ENCODE data around the gene PDK2. TPM values are rescaled to one million over a fixed set of nuclear protein-coding genes. Genes with fewer than 3 reads are reported as not detected.
"Not testable (repeated sequence)": the region's sequence is repeated elsewhere in the genome, so short reads cannot be mapped to it uniquely, and the experiment has no call there.

Gene PDK2
- total RNA-seq, 1 experiment from 2014 or later = 20.4 TPM

DNA sequence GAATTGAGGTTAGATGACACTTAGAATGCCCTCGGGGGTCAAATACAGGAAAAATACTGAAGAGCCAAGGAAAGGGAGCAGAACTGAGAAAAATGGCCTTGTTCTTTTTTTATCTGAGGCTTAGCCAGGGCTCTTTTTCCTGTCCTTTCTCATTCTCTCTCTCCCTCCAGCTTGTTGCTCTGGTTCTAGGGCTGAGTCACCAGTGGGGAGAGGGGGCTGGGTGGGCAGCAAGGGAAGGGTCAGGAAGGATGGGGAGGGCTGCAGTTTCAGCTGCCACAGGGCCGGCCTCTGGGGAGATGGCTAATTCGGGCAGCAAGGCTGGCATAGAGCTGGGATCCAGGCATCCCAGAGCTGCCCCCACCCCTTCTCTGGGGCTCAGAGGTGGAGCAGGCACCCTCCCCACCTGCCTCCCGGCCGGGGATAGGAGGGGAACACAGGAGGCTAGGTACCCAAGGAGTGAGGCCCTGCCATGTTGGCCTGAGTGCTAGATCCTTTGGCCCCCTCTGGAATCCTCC is 35.3 kb upstream of the PDK2 start:
- Histone ChIP-seq H3K4me3 (ENCODE audit: low read depth, low read length, poor library complexity, severe bottlenecking) (no peak overlapping the region), H3K27me3 (replicated peaks; ENCODE audit: insufficient read depth, low read depth, low read length, poor library complexity) (peaks cover 24% of the 10 kb centered on the region), H3K9me3 (ENCODE audit: low read depth, low read length, poor library complexity, severe bottlenecking) (no peaks in the 10 kb centered on the region), H3K36me3 (ENCODE audit: insufficient read depth, low read length, poor library complexity, severe bottlenecking) (no peaks in the 10 kb centered on the region), H3K27ac (ENCODE audit: low read depth, low read length, poor library complexity, severe bottlenecking) (no peak overlapping the region), H3K4me1 (ENCODE audit: insufficient read depth, low read length, poor library complexity, severe bottlenecking) (peaks cover 9% of the 10 kb centered on the region)
- no TSS peak for BruUV-seq (replicated peaks)
- TF ChIP-seq EZH2 (IDR thresholded peaks at IDR 0.05; ENCODE audit: borderline replicate concordance, low read depth, low read length, poor library complexity, severe bottlenecking) = no peak
- TF ChIP-seq, protein P1, sequence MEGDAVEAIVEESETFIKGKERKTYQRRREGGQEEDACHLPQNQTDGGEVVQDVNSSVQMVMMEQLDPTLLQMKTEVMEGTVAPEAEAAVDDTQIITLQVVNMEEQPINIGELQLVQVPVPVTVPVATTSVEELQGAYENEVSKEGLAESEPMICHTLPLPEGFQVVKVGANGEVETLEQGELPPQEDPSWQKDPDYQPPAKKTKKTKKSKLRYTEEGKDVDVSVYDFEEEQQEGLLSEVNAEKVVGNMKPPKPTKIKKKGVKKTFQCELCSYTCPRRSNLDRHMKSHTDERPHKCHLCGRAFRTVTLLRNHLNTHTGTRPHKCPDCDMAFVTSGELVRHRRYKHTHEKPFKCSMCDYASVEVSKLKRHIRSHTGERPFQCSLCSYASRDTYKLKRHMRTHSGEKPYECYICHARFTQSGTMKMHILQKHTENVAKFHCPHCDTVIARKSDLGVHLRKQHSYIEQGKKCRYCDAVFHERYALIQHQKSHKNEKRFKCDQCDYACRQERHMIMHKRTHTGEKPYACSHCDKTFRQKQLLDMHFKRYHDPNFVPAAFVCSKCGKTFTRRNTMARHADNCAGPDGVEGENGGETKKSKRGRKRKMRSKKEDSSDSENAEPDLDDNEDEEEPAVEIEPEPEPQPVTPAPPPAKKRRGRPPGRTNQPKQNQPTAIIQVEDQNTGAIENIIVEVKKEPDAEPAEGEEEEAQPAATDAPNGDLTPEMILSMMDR (conservative IDR thresholded peaks at IDR 0.05; ENCODE audit: low read depth, low read length) = no peak
- POLR2A ChIA-PET (ENCODE audit: low non-redundant PET) = no interaction called here
- no peak for DNase-seq (ENCODE audit: low spot score)
- CTCF ChIA-PET = no interaction called here
- intact Hi-C loops (cut with micrococcal nuclease; ENCODE audit: unreplicated experiment) = no loop called here

DNA sequence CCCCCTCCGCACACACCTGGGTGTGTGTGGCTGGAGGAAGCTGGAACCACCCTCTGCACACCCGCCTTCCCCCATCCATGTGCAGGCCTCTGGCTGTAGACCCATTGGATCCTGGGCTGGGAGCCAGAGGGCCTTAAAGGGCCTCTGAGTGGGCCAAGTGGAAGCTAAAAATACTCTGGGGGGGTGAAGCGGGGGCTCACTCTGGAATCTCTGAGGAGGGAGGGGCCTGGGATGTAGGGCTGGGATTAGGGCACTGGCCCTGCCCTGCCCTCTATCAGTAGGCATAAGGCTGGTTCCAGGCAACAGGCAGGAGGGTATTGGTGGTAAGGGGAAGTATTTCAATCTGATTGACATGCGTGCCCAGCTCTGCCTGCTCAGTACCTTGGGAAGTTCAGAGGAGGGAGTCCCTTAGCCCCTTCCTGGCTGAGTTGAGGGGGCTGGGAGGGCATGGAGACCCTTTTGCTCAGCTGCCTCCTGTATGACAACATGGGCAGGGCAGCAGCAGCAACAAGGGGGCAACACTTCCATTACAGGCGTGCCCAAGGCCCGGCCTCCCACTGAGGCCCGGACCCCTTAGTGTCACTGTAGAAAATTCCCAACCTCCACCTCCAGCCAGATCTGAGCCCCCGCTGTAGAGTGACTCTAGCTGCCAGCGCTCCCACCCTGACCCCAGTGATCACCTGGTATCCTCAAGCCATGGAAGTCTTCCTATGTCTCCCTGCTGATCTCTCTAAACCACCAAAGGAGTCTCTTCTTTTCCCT is 34.0 kb upstream of the PDK2 start:
- intact Hi-C loops (cut with micrococcal nuclease; ENCODE audit: unreplicated experiment) = no loop called here
- Histone ChIP-seq H3K9me3 (ENCODE audit: low read depth, low read length, poor library complexity, severe bottlenecking) (no peaks in the 10 kb centered on the region), H3K27me3 (replicated peaks; ENCODE audit: insufficient read depth, low read depth, low read length, poor library complexity) (peaks cover 17% of the 10 kb centered on the region), H3K36me3 (ENCODE audit: insufficient read depth, low read length, poor library complexity, severe bottlenecking) (no peaks in the 10 kb centered on the region), H3K4me3 (ENCODE audit: low read depth, low read length, poor library complexity, severe bottlenecking) (no peak overlapping the region), H3K27ac (ENCODE audit: low read depth, low read length, poor library complexity, severe bottlenecking) (no peak overlapping the region), H3K4me1 (ENCODE audit: insufficient read depth, low read length, poor library complexity, severe bottlenecking) (peaks cover 11% of the 10 kb centered on the region)
- no peak for DNase-seq (ENCODE audit: low spot score)
- CTCF ChIA-PET = interaction anchor here (1.0 kb wide), 1 partner anchor 33 kb away, joined by 3 read pairs; no protein-coding TSS in a partner anchor
- TF ChIP-seq, protein P1 (conservative IDR thresholded peaks at IDR 0.05; ENCODE audit: low read depth, low read length) = no peak
- no peak for TF ChIP-seq EZH2 (IDR thresholded peaks at IDR 0.05; ENCODE audit: borderline replicate concordance, low read depth, low read length, poor library complexity, severe bottlenecking)
- POLR2A ChIA-PET (ENCODE audit: low non-redundant PET) = no interaction called here
- BruUV-seq (replicated peaks) = no TSS peak

DNA sequence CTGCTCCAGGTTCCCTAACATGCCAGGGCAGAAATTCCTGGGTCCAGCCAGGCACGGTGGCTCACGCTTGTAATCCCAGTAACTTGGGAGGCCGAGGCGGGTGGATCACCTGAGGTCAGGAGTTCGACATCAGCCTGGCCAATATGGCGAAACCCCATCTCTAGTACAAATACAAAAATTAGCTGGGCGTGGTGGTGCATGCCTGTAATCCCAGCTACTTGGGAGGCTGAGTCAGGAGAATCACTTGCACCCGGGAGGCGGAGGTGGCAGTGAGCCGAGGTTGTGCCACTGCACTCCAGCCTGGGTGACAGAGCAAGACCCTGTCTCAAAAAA is 33.5 kb upstream of the PDK2 start:
- BruUV-seq (replicated peaks); H3K27ac ChIP-seq (ENCODE audit: low read depth, low read length, poor library complexity, severe bottlenecking): not testable (repeated sequence)

More for the DNA sequence above, 33.5 kb upstream of the PDK2 start:
- peaks cover 12% of the 10 kb centered on the region for H3K27me3 ChIP-seq (replicated peaks; ENCODE audit: insufficient read depth, low read depth, low read length, poor library complexity)
- H3K4me3 ChIP-seq (ENCODE audit: low read depth, low read length, poor library complexity, severe bottlenecking); H3K4me1 ChIP-seq (ENCODE audit: insufficient read depth, low read length, poor library complexity, severe bottlenecking); POLR2A ChIA-PET (ENCODE audit: low non-redundant PET); DNase-seq (ENCODE audit: low spot score); H3K9me3 ChIP-seq (ENCODE audit: low read depth, low read length, poor library complexity, severe bottlenecking); H3K36me3 ChIP-seq (ENCODE audit: insufficient read depth, low read length, poor library complexity, severe bottlenecking); intact Hi-C loops (cut with micrococcal nuclease; ENCODE audit: unreplicated experiment): not testable (repeated sequence)
- CTCF ChIA-PET = interaction anchor here (1.0 kb wide), 1 partner anchor 33 kb away, joined by 3 read pairs; no protein-coding TSS in a partner anchor

All from A673 (cell line).